ENCODE measurements around the gene GSTCD.
A peak's percentile ranks its signal among the peaks of the same experiment; 100 is the strongest.
"Not testable (repeated sequence)": the region's sequence is repeated elsewhere in the genome, so short reads cannot be mapped to it uniquely, and the experiment has no call there.

Gene GSTCD, protein sequence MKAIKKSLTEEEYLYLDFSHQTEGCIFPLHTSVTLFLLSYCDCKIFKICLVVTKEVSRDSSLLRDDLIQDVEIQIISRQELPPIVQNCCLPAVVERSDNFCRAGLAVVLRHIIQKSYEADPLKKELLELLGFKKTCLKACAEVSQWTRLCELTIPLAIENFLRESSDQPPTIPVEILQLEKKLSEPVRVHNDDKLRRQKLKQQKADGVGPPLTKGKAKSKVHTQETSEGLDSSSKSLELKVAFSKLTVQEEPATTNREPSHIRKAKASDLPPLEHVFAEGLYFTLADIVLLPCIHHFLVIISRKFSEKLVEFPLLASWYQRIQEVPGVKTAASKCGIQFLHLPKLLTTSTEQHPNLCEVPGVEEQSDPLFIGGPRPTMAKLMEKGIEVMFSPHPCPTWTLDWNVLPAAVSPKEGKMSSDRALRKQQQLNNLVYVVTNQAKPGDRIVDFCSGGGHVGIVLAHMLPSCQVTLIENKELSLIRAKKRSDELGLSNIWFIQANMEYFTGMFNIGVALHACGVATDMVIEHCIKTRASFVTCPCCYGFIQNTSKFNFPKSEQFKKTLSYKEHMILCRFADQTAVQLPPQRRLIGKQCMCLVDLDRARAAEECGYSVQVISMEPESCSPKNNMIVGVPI

DNA sequence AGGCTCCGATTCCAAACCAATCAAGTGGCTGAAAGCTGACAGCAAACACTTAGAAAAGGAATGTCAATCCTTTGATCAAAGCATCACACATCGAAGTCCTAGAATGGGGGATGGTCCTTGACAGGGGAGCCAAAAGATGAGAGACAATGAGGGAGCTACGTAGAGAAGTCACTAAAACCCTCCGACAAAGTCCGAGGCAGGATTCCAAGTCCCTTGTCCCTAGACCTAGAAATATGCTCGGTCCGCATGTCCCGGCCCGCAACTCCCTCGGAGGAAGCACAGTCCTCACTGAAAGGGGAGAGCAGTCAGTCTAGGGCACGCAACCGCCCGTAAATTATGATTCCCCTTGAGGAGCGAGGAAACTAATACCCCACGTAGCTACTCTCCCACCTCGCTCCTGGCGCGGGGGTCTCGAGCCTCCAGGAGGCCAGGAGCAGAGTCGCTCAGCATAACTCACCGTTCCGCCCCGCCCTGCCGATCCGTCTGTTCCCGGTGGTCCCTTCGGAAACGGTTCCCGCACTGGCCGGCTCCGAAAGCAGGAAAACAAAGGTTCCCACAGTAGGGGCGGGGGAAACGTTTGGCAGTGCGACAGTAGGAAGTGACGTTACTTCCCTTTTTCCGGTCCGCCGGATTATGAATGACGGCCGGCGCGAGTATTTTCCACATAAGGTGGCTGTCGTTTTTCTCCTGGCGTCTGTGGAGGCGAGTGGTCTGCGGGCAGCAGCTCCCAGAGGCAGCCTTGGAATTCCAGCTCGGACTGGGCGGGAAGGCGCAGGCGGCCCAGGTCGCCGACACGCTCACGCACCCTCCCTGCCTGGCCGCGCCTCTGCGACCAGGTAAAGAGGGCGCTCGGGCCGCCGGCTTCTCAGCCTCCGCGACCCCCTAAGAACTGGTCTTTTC lies at the start of gene GSTCD, which contains the start of gene INTS12:
GSTCD (plus strand) TSS at position 604 of the 900 bp plus-strand sequence. CDS start 8,830 bp downstream, outside the sequence.
INTS12 (minus strand) TSS at position 509 of the 900 bp plus-strand sequence. CDS start 8,684 bp downstream, outside the sequence.
- FAIRE-seq: peak; percentile 63

DNA sequence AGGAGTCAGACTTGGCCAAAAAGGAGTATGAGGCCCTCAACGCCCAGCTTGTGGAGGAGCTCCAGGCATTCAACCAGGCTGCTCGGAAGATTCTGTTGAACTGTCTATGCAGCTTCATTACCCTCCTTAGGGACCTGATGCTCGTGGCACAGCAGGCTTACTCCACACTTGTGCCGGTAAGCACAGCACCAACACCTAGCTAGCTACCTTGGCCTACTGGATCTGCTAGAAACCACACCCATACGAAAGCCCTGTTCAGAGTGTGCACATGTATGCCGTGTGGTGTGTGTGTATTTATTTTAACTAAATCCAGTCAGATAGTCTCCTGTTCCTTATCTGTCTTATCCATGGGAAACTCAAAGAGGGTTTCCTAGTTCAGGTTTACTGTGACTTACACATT lies 49.4 kb upstream of the GSTCD start:
- no peak for FAIRE-seq

DNA sequence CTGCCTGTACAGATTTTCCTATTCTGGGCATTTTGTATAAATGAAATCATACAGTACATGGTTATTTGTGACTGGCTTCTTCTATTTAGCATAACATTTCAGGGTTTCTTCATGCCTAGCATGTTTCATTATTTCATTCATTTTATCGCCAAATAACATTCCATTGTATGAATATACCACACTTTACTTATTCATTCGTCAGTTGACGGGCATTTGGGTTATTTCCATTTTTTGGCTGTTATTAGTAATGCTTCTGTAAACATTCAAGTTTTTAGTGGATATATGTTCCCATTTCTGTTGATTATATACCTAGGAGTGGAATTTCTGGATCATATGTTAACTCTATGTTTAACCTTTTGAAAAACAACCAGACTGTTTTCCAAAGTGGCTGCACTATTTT lies 47.6 kb upstream of the GSTCD start:
- FAIRE-seq: no peak

DNA sequence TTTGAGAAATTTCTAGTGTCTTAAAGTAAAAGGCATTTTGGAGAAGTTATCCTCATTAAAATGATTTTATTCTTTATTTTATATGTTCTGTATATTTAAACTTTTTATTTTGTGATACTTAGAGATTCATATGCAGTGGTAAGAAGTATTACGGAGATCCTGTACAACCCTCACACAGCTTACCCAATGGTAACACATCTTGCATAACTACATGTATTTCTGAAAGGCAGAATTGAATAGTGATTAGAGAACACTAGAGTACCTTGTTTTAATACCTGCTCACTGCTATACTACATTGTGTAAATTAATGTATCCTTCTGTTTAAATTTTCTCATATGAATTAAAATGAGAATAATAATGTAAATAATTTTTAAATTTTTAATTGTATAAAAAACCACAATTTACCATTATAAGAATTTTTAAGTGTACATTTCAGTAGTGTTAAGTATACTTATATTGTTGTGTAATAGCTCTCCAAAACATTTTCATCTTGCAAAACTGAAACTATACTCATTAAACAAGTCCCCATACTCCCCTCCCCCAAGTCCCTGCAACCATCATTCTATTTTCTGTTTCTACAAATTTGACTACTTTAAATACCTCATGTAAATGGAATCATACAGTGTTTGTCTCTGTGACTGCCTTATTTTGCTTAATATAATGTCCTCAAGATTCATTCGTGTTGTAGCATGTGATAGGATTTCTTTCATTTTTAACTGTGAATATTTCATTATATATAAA lies 45.5 kb upstream of the GSTCD start:
- FAIRE-seq: peak; percentile 30

DNA sequence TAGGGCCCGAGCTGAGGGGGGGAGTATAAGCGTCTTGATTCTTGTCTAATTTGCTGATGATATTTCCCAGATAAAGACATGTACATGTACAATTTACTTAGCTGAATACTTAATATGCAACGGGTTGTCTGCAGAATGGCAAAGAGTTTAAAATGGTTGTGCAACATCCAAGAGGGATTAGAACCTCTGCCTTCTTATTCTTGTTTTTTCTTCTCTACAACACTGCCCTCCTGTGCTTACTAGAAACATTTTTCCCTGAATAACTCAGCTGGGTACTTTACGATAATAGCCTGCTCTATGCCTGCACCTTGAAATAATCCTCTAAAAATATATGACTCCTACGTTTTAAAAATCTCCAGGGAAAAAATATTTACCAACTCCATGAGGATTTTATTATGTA lies 41.9 kb upstream of the GSTCD start:
- FAIRE-seq: peak; percentile 13

DNA sequence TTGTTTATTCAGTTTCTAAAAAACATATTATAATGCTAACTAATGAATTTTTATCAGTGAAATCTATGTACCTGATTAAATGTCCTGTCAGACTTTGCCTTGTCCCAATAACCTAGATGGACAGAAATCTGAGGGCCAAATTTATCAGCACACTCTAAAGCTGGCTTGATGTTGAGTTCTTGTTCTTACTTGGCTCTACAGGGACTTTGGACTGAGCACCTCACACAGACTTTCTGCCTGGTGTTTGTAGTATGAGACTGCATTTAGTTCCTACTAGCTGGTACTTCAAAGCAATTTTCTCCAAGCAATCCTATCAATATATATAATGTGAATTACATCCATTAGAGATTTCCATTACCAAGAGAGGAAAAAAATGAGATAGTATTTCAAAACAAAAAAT lies 37.9 kb upstream of the GSTCD start:
- FAIRE-seq: no peak

DNA sequence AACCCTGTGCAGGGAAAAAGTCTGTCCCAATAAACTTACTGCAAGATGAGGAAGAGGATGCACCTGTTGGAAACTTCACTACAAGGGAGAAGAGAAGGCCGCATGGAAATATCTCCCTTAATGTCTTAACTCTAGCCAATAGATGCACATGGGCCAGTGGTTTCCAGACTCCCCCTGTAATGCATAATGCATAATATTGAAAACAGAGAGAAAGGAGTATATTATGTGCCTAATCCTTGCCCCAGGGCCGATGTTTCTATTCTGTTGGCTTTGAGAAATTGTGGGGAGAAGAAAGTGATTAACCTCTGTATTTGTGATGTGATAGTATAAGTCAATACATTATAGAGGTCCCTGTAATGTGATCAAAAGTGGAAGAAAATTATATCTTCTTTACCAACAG lies 37.3 kb upstream of the GSTCD start:
- FAIRE-seq: no peak

DNA sequence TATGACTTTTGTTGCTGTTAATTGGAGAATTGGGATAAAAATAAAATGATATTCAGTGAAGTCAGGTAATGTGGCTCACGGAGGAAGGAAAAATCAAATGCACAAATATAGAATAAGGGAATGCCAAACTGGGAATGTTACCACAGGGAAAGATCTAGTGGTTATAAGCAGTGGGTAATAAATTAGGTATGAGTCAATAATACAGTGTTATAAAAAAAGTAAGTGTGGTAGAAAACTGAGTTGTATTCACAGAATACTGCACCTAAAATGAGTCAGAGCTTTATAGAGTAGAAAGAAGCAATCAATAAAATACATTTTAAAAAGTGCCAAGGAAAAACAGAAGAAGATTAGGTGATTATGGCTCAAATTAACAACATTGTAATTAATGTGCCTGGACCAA lies 34.6 kb upstream of the GSTCD start:
- FAIRE-seq: no peak

DNA sequence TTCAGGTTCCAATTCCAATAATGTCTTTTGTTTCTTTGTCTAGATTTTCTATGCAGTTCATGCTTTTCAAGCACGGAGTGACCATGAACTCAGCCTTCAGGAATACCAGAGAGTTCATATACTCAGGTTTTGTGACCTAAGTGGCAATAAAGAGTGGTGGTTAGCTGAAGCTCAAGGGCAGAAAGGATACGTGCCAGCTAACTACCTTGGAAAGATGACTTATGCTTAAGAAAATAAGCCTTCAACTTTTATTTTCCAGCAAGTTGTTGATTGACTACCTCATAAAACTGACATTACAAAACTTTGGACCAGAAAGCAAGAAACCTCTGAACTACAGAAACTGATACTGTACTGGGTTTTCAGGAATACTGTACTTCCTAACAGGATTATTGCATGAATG lies 30.9 kb upstream of the GSTCD start:
- FAIRE-seq: no peak

DNA sequence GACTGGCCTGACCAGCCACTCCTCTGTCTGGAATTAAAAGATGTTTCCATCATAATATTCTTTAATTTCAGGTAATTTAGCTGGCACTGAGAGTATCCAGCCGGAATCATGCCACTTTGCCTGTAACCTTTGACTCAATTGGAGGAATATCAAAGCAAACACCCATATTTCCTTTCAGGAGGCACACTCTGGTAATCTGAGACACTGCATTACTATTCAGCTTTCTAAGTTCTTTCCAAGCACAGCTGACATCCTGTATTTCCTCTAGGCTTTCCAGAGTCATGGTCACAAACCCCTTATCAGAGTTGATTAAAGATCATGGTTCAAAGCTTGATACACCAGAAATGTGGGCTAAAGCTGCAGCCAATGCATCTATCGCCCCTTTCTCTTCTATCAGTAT lies 29.4 kb upstream of the GSTCD start:
- no peak for FAIRE-seq

DNA sequence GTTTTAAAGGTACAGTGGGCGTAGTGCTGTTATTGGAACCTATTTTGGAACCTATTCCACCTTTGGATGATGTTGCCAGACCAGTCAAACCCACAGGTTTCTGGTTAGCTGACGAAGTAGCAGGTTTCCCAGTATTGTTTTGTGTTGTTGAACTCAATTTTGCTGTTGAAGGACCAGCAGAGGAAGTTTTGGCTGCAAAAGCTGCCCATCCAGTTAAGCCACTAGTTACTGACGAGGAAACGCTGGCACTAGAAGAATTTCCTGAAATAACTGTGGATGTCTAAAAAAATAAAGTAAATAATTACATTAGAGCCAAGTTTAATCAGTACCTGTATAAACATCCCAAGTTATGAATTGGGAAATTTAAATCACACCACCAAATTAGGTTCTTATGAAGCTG lies 25.5 kb upstream of the GSTCD start:
- FAIRE-seq: no peak

DNA sequence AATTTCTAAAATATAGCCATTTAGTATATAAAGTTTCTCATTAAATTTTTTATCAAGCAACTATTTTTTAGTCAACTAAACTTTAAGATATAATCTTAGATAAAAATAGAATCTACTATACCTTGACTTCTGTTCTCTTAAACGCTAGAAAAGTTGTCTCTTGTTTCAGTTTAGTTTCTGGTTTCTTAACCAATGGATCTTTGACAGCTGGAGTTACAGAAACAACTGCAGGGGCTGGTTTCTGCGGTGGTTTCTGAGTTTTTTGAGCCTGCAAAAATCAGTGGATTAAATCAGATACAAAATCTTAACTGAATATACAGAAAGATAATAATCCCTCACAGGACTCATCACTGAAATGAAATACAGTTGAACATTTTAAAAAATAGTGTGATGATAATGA lies 22.0 kb upstream of the GSTCD start:
- FAIRE-seq: peak; percentile 28

DNA sequence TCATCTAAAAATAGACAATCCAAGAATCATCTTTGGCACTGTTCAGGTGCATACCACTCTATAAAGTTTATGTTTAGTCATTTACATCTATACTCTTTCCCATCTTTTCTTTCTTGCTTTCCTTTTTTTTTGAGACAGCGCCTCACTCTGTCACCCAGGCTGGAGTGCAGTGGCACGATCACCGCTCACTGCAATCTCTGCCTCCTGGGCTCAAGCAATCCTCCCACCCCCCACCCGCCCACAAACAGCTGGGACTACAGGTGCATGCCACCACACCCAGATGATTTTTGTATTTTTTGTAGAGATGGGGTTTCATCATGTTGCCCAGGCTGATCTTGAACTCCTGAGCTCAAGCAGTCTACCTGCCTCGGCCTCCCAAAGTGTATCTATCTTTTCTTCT lies 13.8 kb upstream of the GSTCD start:
- not testable (repeated sequence) for FAIRE-seq

DNA sequence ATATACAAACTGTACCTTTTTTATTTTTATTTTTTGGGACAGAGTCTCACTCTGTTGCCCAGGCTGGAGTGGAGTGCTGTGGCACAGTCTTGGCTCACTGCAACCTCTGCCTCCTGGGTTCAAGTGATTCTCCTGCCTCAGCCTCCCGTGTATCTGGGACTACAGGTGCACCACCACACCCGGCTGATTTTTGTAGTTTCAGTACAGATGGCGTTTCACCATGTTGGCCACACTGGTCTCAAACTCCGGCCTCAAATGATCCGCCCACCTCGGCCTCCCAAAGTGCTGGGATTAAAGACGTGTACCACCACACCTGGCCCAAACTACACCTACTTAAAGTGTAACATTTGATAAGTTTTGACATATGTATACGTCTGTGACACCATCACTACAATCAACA lies 12.8 kb upstream of the GSTCD start:
- FAIRE-seq: not testable (repeated sequence)

DNA sequence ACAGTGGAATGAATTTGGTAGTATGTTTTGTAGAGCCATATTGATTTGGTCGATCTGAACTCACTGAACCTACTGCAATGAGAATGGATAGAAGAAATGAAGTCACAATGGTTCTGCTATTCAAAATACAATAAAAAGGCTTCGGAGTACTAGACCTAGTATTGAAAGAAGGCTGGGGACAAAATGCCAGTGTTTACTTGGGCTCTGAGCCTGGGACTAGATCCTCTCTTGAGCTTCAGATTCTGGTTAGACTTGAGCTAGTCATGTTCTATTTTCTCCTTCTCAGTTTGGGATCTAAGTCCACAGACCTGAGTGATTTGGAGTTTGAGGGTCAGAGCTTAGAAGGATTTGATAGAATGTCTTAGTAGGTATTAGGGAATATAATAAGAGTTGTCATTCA lies 10.0 kb upstream of the GSTCD start:
- no peak for FAIRE-seq

DNA sequence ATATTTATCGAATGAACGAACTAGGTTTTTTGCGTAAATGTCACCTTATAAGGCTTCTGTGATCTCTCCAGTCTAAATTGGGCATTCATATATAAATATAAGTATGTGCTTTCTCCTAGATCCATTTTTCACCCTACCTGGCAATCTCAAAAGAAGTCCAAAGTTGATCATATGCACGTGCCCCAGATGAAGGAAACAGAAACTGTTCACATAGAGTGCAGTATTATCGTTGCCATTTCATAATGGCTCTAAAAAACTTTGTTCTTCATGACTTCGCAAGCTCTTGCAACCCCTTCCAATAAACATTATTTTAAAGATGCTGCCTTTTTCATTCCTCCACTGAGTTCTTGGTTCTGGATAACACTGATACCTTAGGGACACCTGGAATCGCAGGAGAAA lies 803 bp upstream of the GSTCD start:
- no peak for FAIRE-seq

DNA sequence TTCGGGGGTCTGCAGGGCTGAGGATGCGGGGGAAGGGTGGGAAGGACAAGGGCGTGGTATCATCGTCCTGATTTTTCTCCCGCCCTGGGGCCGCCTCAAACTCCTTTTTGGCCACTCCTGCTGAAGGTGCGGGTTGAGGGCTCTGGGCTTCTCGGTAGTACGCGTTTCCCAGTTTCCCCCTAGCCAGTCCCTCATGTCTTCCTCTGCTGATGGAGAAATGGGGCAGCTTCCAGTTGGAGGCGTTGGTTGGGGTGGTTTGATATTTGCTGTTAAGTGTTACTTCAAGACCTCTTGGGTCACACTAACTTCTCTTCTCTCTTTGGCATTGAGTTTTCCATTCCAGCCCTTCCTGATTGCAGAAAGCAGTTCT lies 482 bp downstream of the GSTCD start:
- FAIRE-seq: no peak

DNA sequence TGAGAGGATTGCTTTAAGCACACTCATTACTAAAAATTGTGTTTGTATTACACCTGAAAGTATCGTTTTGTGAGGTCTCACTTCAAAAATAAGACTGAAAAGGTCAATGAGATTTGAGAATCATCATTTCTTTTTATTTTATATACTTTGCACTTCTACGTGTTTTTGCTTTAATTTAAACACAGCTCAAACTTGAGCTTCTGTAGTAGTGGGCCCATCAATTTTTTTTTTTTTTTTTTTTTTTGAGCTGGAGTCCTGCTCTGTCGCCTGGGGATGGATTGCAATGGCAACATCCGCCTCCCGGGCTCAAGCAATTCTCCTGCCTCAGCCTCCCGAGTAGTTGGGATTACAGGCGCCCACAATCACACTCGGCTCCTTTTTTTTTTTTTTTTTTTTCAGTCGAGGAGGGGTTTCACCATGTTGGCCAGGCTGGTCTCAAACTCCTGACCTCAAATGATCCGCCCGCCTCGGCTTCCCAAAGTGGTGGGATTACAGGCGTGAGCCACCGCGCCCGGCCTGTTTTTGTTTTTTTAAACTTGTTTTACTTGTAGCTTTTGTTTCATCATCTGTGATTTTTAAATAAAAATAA lies 1.5 kb downstream of the GSTCD start:
- FAIRE-seq: no peak

DNA sequence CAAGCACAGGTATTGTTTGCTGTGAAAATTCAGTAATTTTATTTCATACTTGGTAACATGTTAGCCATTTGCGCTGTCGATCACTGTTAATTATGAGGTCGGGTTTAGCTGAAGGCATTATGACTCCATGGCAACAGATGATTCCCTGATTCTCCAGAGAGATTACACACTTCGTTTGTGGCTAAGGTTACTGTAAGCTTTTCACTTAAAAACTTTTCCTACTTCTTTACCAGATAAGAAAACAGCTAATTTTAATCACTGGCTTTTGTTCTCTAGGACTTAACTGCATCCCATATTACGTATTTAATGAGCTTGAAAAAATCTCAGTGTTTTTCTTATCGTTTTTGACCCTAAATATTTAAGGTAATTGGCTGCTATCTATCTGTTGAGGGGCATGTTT lies 2.1 kb downstream of the GSTCD start:
- no peak for FAIRE-seq

DNA sequence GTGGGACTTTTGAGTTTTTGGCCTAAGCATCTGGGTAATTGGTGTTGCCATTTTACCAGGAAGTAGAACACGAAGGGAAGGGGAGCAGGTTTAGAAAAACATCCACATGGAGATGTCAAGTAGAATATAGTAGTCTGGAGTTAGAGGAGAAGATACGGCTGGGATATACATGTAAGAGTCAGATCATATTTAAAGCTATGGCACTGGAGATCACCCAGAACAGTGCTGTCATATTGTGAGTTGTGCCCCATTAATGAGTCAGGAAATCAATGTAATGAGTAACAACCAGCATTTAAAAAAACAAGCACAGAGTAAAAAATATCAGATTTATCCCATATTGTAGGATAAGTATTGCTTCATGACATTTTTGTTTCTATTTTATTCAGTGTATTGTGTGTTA lies 4.2 kb downstream of the GSTCD start:
- FAIRE-seq: no peak

DNA sequence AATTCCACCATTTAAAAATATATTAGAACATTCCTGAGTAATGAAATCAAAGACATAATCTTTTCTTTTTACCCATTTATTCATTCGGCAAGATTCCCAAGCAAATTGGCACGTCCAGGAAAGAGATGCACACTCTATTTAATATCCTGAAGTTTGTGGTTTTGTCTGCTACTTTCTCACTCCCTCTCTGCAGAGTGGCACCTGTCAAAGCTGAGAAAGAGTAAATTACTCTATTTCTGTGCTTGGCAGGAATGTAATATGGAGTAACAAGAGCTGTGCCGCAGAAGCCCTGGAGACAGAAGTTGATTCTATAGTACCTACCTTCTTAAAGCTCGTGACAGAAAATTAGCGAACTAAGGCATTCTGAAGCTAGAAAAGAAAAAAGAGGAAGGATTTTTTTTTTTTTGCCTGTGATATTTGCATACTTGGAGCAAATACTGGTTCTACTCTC lies 5.5 kb downstream of the GSTCD start:
- no peak for FAIRE-seq

DNA sequence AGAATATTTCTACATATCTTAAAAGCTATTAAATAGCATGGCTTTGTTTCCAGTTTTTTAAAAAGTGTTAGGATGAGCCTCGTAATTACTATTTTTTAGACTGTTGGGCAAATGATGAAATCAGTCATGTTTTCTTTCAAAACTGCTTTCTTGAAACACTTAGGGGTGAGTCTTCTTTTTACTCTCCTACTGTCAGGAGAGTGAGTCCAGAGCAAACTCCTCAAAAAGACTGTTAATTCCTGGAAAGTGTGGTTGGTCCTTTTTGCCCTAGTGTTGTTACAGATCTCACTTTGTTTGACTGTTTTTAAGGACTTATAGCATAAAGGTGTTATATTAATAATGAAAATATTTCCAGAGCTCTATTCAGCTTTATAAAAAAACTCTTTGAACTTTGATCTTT lies 6.3 kb downstream of the GSTCD start:
- FAIRE-seq: no peak

Measured in G401.6 (cell line).